Activated T-helper 17 cell treated with anti-CD3 and anti-CD28 coated beads, Interleukin-2, amount 50 U/mL, for 72 hours (primary cell): ENCODE results near the gene LCN6. TPM values are rescaled to one million over a fixed set of nuclear protein-coding genes. Genes with fewer than 3 reads are reported as not detected.
"Not testable (repeated sequence)": the region's sequence is repeated elsewhere in the genome, so short reads cannot be mapped to it uniquely, and the experiment has no call there.

Source experiments
- ATAC-seq: fragments of 150-1000 bp; cut with Tn5 transposase; replicated peaks from 2 replicates; pipeline ENCODE4 v1.10.0; 2021; ENCODE audit warnings: mild to moderate bottlenecking, moderate library complexity
- H3K27ac Mint-ChIP-seq: one replicate; pipeline ENCODE4 v1.8.0; 2022; ENCODE audit warnings: mixed read lengths
- H3K27me3 Mint-ChIP-seq: one replicate; pipeline ENCODE4 v1.8.0; 2022; ENCODE audit warnings: mixed read lengths
- H3K36me3 Mint-ChIP-seq: one replicate; pipeline ENCODE4 v1.8.0; 2022; ENCODE audit warnings: low read depth, mild to moderate bottlenecking, mixed read lengths
- H3K4me1 Mint-ChIP-seq: one replicate; pipeline ENCODE4 v1.8.0; 2022; ENCODE audit warnings: mixed read lengths
- H3K4me3 Mint-ChIP-seq: one replicate; pipeline ENCODE4 v1.8.0; 2022; ENCODE audit warnings: mild to moderate bottlenecking, mixed read lengths
- H3K9me3 Mint-ChIP-seq: one replicate; pipeline ENCODE4 v1.8.0; 2022; ENCODE audit warnings: mixed read lengths
- total RNA-seq, 2 donors: library from RNA; stranded (reverse); gene quantifications; one replicate each; pipeline ENCODE4 v1.2.3, GENCODE V29; 2022

Gene LCN6
- total RNA-seq, 2 donors from 2014 or later: not detected

DNA sequence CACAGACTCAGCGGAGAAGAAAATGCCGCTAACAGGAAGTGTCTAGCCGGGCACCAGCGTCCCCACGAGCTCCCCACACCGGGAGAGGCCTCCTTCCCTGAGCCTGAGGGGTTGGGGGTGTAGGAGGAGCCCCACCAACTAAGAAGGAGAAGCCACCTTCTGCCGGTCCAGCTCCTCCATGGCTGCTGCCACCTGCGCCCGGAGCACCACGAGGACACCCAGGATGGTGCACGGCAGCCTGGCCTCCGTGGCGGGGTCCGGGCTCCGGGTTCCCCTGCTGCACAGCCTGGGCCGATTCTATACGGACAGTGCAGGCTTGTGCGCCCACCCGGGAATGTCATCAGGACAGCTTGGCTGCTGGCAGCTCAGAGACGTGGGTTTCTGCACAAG is 9.4 kb upstream of the LCN6 start:
- Mint-ChIP-seq H3K27ac (no peak overlapping the region), H3K36me3 (no peaks in the 10 kb centered on the region), H3K9me3 (no peaks in the 10 kb centered on the region), H3K4me3 (no peak overlapping the region), H3K4me1 (no peaks in the 10 kb centered on the region), H3K27me3 (peaks cover 4% of the 10 kb centered on the region)
- no peak for ATAC-seq

GRCh38 chr9:136757328-136757727 is 9.0 kb upstream of the LCN6 start:
- Mint-ChIP-seq H3K4me3 (no peak overlapping the region), H3K4me1 (no peaks in the 10 kb centered on the region), H3K9me3 (peaks cover 3% of the 10 kb centered on the region), H3K27ac (no peak overlapping the region), H3K27me3 (peaks cover 4% of the 10 kb centered on the region), H3K36me3 (no peaks in the 10 kb centered on the region)
- ATAC-seq: no peak

DNA sequence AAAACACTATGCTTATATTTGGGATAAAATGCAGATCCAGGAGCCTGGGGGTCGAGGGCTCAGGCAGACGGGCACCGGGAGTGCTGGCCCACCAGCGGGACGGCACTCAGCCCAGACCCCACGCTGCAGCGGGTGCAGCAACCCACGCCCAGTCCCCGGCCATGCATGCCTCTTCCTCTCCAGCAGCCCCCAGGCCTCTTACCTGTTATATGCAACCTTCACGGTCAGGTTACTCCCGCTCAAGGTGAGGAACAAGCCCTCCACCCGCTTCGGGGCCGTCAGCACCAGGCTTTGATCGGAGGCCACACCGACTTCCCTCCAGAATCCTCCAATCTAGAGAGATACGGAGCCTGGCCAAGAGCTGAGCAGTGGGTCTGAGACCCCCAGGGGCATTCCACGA is 8.5 kb upstream of the LCN6 start:
- H3K27ac Mint-ChIP-seq: no peak overlapping the region
- H3K4me3 Mint-ChIP-seq: no peak overlapping the region
- H3K27me3 Mint-ChIP-seq: peaks cover 4% of the 10 kb centered on the region
- peaks cover 5% of the 10 kb centered on the region for H3K9me3 Mint-ChIP-seq
- ATAC-seq: no peak
- no peaks in the 10 kb centered on the region for H3K36me3 Mint-ChIP-seq
- no peaks in the 10 kb centered on the region for H3K4me1 Mint-ChIP-seq

GRCh38 chr9:136756134-136756438 is 7.8 kb upstream of the LCN6 start:
- H3K9me3 Mint-ChIP-seq: peaks cover 5% of the 10 kb centered on the region
- no peak overlapping the region for H3K4me3 Mint-ChIP-seq
- peaks cover 4% of the 10 kb centered on the region for H3K27me3 Mint-ChIP-seq
- no peak overlapping the region for H3K27ac Mint-ChIP-seq
- no peaks in the 10 kb centered on the region for H3K4me1 Mint-ChIP-seq
- no peaks in the 10 kb centered on the region for H3K36me3 Mint-ChIP-seq
- no peak for ATAC-seq

GRCh38 chr9:136755302-136756133 is 7.2 kb upstream of the LCN6 start:
- not testable (repeated sequence) for H3K27ac Mint-ChIP-seq

DNA sequence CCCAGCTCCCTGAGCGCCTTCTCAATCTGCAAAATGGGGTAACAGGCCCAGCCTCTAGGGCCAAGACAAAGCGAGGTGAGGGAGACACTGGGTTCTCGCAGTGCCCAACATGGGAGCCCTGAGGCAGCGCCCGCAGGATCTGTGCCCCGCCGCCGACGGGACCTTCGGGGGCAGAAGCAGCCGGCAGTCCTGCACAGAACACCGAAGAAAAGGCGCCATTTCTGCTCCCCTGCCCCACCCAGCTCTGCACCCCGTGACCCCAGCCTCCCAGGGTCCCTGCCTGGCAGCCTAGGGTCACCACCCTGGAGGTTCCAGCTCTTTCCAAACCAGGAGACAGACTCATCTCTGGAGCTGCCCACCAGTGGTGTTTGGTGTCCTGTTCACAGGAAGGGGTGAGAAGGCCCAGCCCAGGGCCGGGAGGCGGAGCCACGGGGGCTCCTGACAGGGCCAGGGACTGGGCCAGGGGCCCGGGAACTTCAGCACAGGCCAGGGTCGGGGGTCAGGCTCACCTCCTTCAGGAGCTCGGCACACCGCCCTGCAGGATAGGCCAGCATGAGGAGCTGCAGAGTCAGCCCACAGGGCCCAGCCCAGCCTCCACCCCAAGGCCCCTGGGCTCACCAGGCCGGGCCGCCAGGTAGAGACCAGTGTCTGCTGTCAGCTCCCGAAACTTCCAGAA is 6.4 kb upstream of the LCN6 start:
- H3K9me3 Mint-ChIP-seq: peaks cover 5% of the 10 kb centered on the region
- no peaks in the 10 kb centered on the region for H3K36me3 Mint-ChIP-seq
- H3K27me3 Mint-ChIP-seq: no peaks in the 10 kb centered on the region
- no peaks in the 10 kb centered on the region for H3K4me1 Mint-ChIP-seq
- ATAC-seq: no peak
- no peak overlapping the region for H3K27ac Mint-ChIP-seq
- H3K4me3 Mint-ChIP-seq: no peak overlapping the region

More at GRCh38 chr9:136755302-136756133, 7.2 kb upstream of the LCN6 start:
- not testable (repeated sequence) for H3K36me3 Mint-ChIP-seq, H3K4me3 Mint-ChIP-seq, H3K27me3 Mint-ChIP-seq, ATAC-seq, H3K4me1 Mint-ChIP-seq, H3K9me3 Mint-ChIP-seq

DNA sequence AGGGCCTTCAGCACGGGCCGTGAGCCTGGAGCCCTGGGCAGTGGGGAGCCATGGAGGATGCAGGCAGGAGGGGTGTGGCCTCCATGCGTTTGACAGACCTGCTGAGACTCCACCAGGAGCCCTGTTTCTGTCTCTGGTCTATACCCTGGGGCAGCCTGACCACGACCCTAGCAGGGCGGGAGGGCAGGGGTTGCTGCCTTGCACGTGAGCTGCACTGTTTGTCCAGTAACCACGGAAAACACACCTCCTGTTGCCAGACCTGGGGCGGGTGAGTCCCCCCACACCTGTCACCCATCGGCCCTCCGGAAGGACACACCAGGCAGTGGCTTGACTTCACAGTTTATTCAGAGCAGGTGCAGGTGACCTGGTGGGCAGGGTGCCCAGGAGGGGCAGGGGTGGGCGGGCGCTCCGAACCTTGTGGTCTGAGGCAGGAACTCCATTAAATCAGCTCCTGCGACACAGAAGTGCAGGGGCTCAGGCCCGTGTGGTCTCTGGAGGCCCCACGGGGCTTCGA is 5.8 kb upstream of the LCN6 start:
- Mint-ChIP-seq H3K27ac (no peak overlapping the region), H3K27me3 (no peaks in the 10 kb centered on the region), H3K9me3 (peaks cover 5% of the 10 kb centered on the region), H3K4me3 (no peak overlapping the region), H3K36me3 (no peaks in the 10 kb centered on the region), H3K4me1 (no peaks in the 10 kb centered on the region)
- ATAC-seq: no peak

GRCh38 chr9:136753371-136754058 is 5.2 kb upstream of the LCN6 start:
- no peak for ATAC-seq
- H3K36me3 Mint-ChIP-seq: no peaks in the 10 kb centered on the region
- no peak overlapping the region for H3K4me3 Mint-ChIP-seq
- no peaks in the 10 kb centered on the region for H3K27me3 Mint-ChIP-seq
- H3K27ac Mint-ChIP-seq: no peak overlapping the region
- H3K4me1 Mint-ChIP-seq: no peaks in the 10 kb centered on the region
- peaks cover 5% of the 10 kb centered on the region for H3K9me3 Mint-ChIP-seq

GRCh38 chr9:136751814-136752213 is 3.5 kb upstream of the LCN6 start:
- Mint-ChIP-seq H3K27ac (no peak overlapping the region), H3K4me3 (no peak overlapping the region), H3K4me1 (no peaks in the 10 kb centered on the region), H3K36me3 (no peaks in the 10 kb centered on the region), H3K27me3 (peaks cover 6% of the 10 kb centered on the region), H3K9me3 (peaks cover 5% of the 10 kb centered on the region)
- ATAC-seq: no peak

DNA sequence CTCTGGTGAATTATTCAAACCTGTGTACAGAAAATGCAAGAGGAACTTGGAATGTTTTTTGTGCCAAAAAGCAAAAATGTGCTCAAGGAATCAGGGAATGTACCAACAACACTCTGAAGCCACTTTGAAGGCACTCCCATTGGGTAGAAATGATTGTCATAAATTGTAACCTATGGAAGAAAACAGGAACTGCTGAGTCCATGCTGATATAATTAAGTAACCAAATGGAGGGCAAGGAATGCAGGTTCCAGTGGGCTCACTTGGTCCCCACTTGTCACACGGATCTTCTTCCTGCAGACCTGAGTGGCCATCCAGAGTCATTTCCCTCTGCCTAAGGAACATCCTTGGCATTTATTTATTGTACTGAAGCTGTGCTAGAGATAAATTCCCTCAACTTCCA is 2.9 kb upstream of the LCN6 start:
- Mint-ChIP-seq H3K4me3 (no peak overlapping the region), H3K27ac (no peak overlapping the region), H3K4me1 (no peaks in the 10 kb centered on the region), H3K36me3 (no peaks in the 10 kb centered on the region), H3K9me3 (peaks cover 5% of the 10 kb centered on the region), H3K27me3 (peaks cover 6% of the 10 kb centered on the region)
- no peak for ATAC-seq

DNA sequence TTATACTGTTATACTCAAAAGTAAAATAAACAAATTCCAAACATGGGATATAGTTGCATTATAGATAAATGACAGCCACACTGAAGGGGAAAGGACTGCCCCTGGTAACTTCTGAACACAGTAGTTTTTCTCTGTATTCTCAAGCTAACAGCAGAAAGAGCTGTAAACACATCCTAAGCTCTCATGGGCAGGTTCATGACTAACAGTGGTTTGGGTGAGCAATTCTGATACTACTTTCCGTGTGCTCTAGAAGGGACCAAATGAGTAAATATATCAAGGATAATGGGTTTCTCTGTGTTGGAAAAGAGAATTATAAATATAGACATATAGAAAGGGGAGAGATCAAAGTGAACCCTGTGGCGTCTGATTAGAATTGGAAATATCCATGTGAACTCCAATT is 2.2 kb upstream of the LCN6 start:
- Mint-ChIP-seq H3K4me1 (no peaks in the 10 kb centered on the region), H3K27ac (no peak overlapping the region)
- peak; percentile 99 for ATAC-seq

GRCh38 chr9:136748666-136749611 is 614 bp upstream of the LCN6 start:
- Mint-ChIP-seq H3K27ac (no peak overlapping the region), H3K4me3 (no peak overlapping the region), H3K4me1 (no peaks in the 10 kb centered on the region), H3K27me3 (peaks cover 6% of the 10 kb centered on the region), H3K9me3 (peaks cover 5% of the 10 kb centered on the region), H3K36me3 (no peaks in the 10 kb centered on the region)
- no peak for ATAC-seq

More for the DNA sequence above, 2.2 kb upstream of the LCN6 start:
- no peak overlapping the region for H3K4me3 Mint-ChIP-seq
- peaks cover 6% of the 10 kb centered on the region for H3K27me3 Mint-ChIP-seq
- H3K9me3 Mint-ChIP-seq: peaks cover 5% of the 10 kb centered on the region
- no peaks in the 10 kb centered on the region for H3K36me3 Mint-ChIP-seq

DNA sequence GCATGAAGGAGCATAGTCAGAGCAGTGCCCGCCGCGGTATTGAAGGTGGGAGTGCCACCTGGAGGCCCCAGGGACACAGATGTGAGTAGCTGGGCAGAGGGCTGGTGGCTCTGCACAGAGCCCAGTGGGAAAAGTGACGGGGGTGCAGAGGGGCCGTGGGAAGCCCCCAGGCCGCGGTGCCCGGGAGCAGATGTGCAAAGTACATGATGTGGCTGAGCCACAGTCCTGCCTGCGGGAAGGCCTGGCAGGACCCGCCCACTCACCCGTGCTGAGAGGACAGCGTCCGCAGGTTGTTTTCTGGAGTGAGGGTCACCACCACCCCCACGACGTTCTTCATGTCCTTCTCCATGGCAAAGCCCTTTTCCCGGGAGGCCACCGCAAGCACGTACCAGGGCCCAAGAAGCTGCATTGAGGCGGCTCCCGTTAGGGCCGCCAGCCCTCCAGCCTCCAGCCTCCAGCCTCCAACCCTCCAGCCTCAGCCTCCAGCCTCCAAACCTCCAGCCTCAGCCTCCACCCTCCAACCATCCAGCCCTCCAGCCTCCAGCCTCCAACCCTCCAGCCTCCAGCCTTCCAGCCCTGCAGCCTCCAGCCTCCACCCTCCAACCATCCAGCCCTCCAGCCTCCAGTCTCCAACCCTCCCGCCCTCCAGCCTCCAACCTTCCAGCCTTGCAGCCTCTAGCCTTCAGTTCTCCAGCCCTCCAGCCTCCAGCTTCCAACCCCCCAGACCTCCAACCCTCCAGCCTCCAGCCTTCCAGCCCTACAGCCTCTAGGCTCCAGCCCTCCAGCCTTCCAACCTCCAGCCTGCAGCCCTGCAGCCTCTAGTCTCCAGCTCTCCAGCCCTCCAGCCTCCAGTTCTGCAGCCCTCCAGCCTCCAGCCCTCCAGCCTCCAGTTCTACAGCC is 914 bp downstream of the LCN6 start:
- H3K4me3 Mint-ChIP-seq: no peak overlapping the region
- no peaks in the 10 kb centered on the region for H3K36me3 Mint-ChIP-seq
- H3K9me3 Mint-ChIP-seq: peaks cover 3% of the 10 kb centered on the region
- ATAC-seq: no peak
- peaks cover 6% of the 10 kb centered on the region for H3K27me3 Mint-ChIP-seq
- no peaks in the 10 kb centered on the region for H3K4me1 Mint-ChIP-seq
- no peak overlapping the region for H3K27ac Mint-ChIP-seq
